SK-N-SH treated with all-trans-retinoic acid at 6 μM for 48 hours (cell line): ENCODE results near the gene CTTNBP2.

Experiments used
- ESRRG ChIP-seq: fragments of 250-450 bp; sonication (Bioruptor Pico); IDR thresholded peaks from 2 replicates; pipeline ENCODE4 v1.6.1; 2021; ENCODE audit warnings: mild to moderate bottlenecking
- GLIS3 ChIP-seq: fragments of 250-450 bp; sonication (Bioruptor Pico); IDR thresholded peaks from 2 replicates; pipeline ENCODE4 v1.5.0; 2020; ENCODE audit warnings: mild to moderate bottlenecking, moderate library complexity
- POU6F1 ChIP-seq: fragments of 250-450 bp; sonication (Bioruptor Pico); IDR thresholded peaks from 2 replicates; pipeline ENCODE4 v1.8.0; 2021; ENCODE audit warnings: low read depth, mild to moderate bottlenecking, moderate library complexity, borderline replicate concordance
- RARB ChIP-seq: fragments of 250-450 bp; sonication (Bioruptor Pico); IDR thresholded peaks from 2 replicates; pipeline ENCODE4 v1.8.0; 2021; ENCODE audit warnings: mild to moderate bottlenecking, moderate library complexity
- TCF4 ChIP-seq: fragments of 250-450 bp; sonication (Bioruptor Pico); IDR thresholded peaks from 2 replicates; pipeline ENCODE4 v1.8.0; 2021; ENCODE audit warnings: mild to moderate bottlenecking, moderate library complexity, borderline replicate concordance
- TSHZ2 ChIP-seq: fragments of 250-450 bp; sonication (Bioruptor Pico); IDR thresholded peaks from 2 replicates; pipeline ENCODE4 v1.5.0; 2020; ENCODE audit warnings: mild to moderate bottlenecking, moderate library complexity
- ZFP3 ChIP-seq: fragments of 250-450 bp; sonication (Bioruptor Pico); IDR thresholded peaks from 2 replicates; pipeline ENCODE4 v1.5.0; 2020; ENCODE audit warnings: mild to moderate bottlenecking, moderate library complexity
- ZNF8 ChIP-seq: fragments of 450-650 bp; formaldehyde crosslinking; IDR thresholded peaks from 2 replicates; pipeline ENCODE4 v1.5.0; 2020; ENCODE audit warnings: mild to moderate bottlenecking, moderate library complexity
- TF ChIP-seq, protein P1 (sequence below): fragments of 250-450 bp; sonication (Bioruptor Pico); IDR thresholded peaks from 2 replicates; pipeline ENCODE4 v1.5.1; 2021; ENCODE audit warnings: mild to moderate bottlenecking, moderate library complexity

DNA sequence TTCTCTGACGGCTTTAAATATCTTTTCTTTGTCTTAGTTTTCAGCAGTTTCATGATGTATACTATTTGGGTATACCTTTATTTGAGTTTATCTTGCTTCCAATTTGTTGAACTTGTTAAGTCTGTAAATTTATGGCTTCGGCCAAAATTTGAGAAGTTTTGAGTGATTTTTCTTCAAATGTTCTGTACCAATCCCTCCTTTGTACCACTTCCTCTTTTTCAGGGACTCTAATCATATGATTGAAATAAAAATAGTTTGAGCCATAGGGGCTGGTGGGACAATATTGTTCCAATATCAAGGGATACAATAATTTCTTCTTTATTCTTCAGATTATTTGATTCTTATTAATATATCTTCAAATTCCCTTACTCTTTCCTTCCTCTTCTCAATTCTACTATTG, 43.1 kb upstream of the CTTNBP2 start:
- no peak for TF ChIP-seq ZNF8
- TF ChIP-seq, protein P1, sequence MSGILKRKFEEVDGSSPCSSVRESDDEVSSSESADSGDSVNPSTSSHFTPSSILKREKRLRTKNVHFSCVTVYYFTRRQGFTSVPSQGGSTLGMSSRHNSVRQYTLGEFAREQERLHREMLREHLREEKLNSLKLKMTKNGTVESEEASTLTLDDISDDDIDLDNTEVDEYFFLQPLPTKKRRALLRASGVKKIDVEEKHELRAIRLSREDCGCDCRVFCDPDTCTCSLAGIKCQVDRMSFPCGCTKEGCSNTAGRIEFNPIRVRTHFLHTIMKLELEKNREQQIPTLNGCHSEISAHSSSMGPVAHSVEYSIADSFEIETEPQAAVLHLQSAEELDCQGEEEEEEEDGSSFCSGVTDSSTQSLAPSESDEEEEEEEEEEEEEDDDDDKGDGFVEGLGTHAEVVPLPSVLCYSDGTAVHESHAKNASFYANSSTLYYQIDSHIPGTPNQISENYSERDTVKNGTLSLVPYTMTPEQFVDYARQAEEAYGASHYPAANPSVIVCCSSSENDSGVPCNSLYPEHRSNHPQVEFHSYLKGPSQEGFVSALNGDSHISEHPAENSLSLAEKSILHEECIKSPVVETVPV (CRISPR knock-in tag) = no peak
- TF ChIP-seq GLIS3 (CRISPR knock-in tag) = no peak
- TF ChIP-seq TSHZ2 (CRISPR knock-in tag) = no peak
- TF ChIP-seq ESRRG (CRISPR knock-in tag) = no peak
- TF ChIP-seq RARB (CRISPR knock-in tag) = no peak
- TF ChIP-seq ZFP3 = no peak
- TF ChIP-seq POU6F1 (CRISPR knock-in tag) = no peak
- no peak for TF ChIP-seq TCF4 (CRISPR knock-in tag)
